NCI-H2196 (cell line): ENCODE data around the gene KDM5B.
"Not testable (repeated sequence)": the region's sequence is repeated elsewhere in the genome, so short reads cannot be mapped to it uniquely, and the experiment has no call there.

Experiments used
- DNase-seq: peaks from one replicate; lab custom pipeline; 2025; ENCODE audit not compliant: unreplicated experiment; lab: John Stamatoyannopoulos, UW

The KDM5B gene

GRCh38 chr1:202807926-202808757 lies at the start of gene KDM5B:
Gene KDM5B (minus strand): TSS chr1:202808421. CDS start chr1:202808305, 116 bp downstream.
- DNase-seq: peak; percentile 53

- no peak for DNase-seq
Measured at GRCh38 chr1:202857136-202857610, 49.0 kb upstream of the KDM5B start.

- no peak for DNase-seq
Measured at GRCh38 chr1:202856014-202856413, 47.8 kb upstream of the KDM5B start.

GRCh38 chr1:202854787-202855186 lies 46.6 kb upstream of the KDM5B start:
- no peak for DNase-seq

GRCh38 chr1:202852163-202852904 lies 44.1 kb upstream of the KDM5B start:
- DNase-seq: peak; percentile 40

- no peak for DNase-seq
Measured at GRCh38 chr1:202850593-202851362, 42.6 kb upstream of the KDM5B start.

GRCh38 chr1:202848191-202848542 lies 39.9 kb upstream of the KDM5B start:
- no peak for DNase-seq

- DNase-seq: no peak
Measured at GRCh38 chr1:202844935-202845334, 36.7 kb upstream of the KDM5B start.

GRCh38 chr1:202844259-202844658 lies 36.0 kb upstream of the KDM5B start:
- no peak for DNase-seq

- DNase-seq: no peak
Measured at GRCh38 chr1:202843081-202843480, 34.9 kb upstream of the KDM5B start.

GRCh38 chr1:202837746-202838262 lies 29.6 kb upstream of the KDM5B start:
- DNase-seq: no peak

GRCh38 chr1:202836623-202837403 lies 28.6 kb upstream of the KDM5B start:
- DNase-seq: no peak

GRCh38 chr1:202835548-202836072 lies 27.4 kb upstream of the KDM5B start:
- DNase-seq: no peak

GRCh38 chr1:202834771-202835547 lies 26.7 kb upstream of the KDM5B start:
- no peak for DNase-seq

GRCh38 chr1:202831906-202832305 lies 23.7 kb upstream of the KDM5B start:
- no peak for DNase-seq

- not testable (repeated sequence) for DNase-seq
Measured at GRCh38 chr1:202829223-202829622, 21.0 kb upstream of the KDM5B start.

GRCh38 chr1:202825748-202826147 lies 17.5 kb upstream of the KDM5B start:
- no peak for DNase-seq

GRCh38 chr1:202821467-202821866 lies 13.2 kb upstream of the KDM5B start:
- no peak for DNase-seq

- no peak for DNase-seq
Measured at GRCh38 chr1:202818819-202819218, 10.6 kb upstream of the KDM5B start.
